IMR-90 (cell line): ENCODE data around the gene FNDC3A.

Experiments
- BHLHE40 ChIP-seq: fragments of 150-350 bp; IDR thresholded peaks from 2 replicates; pipeline ENCODE4 v1.6.1; 2016; ENCODE audit warnings: mild to moderate bottlenecking, low read depth, low read length
- CEBPB ChIP-seq: IDR thresholded peaks from 2 replicates; pipeline ENCODE4 v1.6.1; 2012; ENCODE audit warnings: low read depth, low read length, improper control_type of control experiment
- FOS ChIP-seq: fragments of 150-350 bp; IDR thresholded peaks from 2 replicates; pipeline ENCODE4 v1.6.1; 2016; ENCODE audit warnings: low read depth, low read length
- MAFK ChIP-seq: IDR thresholded peaks from 2 replicates; pipeline ENCODE4 v1.6.1; 2012; ENCODE audit warnings: low read depth, low read length, improper control_type of control experiment
- MXI1 ChIP-seq: IDR thresholded peaks from 2 replicates; pipeline ENCODE4 v1.6.1; 2012; ENCODE audit warnings: low read depth, mild to moderate bottlenecking, low read length, moderate library complexity, borderline replicate concordance
- POLR2A ChIP-seq: IDR thresholded peaks from 2 replicates; pipeline ENCODE4 v1.6.1; 2012; ENCODE audit warnings: mild to moderate bottlenecking, low read depth, low read length
- RAD21 ChIP-seq: IDR thresholded peaks from 2 replicates; pipeline ENCODE4 v1.6.1; 2012; ENCODE audit warnings: low read length, improper control_type of control experiment
- RCOR1 ChIP-seq: IDR thresholded peaks from 2 replicates; pipeline ENCODE4 v1.6.1; 2012; ENCODE audit warnings: mild to moderate bottlenecking, low read length, improper control_type of control experiment; ENCODE audit not compliant: insufficient replicate concordance
- RFX5 ChIP-seq: IDR thresholded peaks from 2 replicates; pipeline ENCODE4 v1.8.0; 2012; ENCODE audit warnings: low read depth, mild to moderate bottlenecking, low read length, moderate library complexity
- SMC3 ChIP-seq: fragments of 150-350 bp; IDR thresholded peaks from 2 replicates; pipeline ENCODE4 v1.6.1; 2016; ENCODE audit warnings: low read depth, mild to moderate bottlenecking, antibody characterized with exemption, low read length, moderate library complexity
- TF ChIP-seq, protein P1 (sequence below): conservative IDR thresholded peaks from 2 replicates; pipeline ENCODE4 v1.5.1; 2012; ENCODE audit warnings: mild to moderate bottlenecking, low read depth, low read length, improper control_type of control experiment
- TF ChIP-seq, protein P2 (sequence below): fragments of 150-350 bp; IDR thresholded peaks from 2 replicates; pipeline ENCODE4 v1.6.1; 2017; ENCODE audit warnings: mild to moderate bottlenecking, antibody characterized with exemption, low read length, low read depth

DNA sequence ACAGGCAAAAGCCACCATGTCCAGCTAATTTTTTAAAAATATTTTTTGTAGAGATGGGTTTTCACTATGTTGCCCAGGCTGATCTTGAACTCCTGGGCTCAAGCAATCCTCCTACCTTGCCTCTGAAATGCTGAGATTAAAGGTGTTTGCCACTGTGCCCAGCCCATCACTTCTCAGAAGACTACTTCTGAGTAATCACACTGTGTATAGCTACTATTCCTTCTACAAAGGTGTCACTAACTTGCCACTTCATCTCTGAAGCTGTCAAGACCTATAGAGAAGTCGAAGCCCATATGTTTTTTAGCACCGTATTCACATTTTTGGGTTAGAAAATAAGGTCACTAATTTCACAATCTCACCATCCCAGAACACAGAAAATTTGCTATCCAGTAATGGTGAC, 36.0 kb upstream of the FNDC3A start:
- TF ChIP-seq CEBPB (no peak), POLR2A (no peak), BHLHE40 (no peak), MAFK (no peak), SMC3 (no peak), RAD21 (no peak), FOS (no peak), MXI1 (no peak), RCOR1 (no peak), RFX5 (no peak)
- TF ChIP-seq, protein P1, sequence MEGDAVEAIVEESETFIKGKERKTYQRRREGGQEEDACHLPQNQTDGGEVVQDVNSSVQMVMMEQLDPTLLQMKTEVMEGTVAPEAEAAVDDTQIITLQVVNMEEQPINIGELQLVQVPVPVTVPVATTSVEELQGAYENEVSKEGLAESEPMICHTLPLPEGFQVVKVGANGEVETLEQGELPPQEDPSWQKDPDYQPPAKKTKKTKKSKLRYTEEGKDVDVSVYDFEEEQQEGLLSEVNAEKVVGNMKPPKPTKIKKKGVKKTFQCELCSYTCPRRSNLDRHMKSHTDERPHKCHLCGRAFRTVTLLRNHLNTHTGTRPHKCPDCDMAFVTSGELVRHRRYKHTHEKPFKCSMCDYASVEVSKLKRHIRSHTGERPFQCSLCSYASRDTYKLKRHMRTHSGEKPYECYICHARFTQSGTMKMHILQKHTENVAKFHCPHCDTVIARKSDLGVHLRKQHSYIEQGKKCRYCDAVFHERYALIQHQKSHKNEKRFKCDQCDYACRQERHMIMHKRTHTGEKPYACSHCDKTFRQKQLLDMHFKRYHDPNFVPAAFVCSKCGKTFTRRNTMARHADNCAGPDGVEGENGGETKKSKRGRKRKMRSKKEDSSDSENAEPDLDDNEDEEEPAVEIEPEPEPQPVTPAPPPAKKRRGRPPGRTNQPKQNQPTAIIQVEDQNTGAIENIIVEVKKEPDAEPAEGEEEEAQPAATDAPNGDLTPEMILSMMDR: no peak
- TF ChIP-seq, protein P2, sequence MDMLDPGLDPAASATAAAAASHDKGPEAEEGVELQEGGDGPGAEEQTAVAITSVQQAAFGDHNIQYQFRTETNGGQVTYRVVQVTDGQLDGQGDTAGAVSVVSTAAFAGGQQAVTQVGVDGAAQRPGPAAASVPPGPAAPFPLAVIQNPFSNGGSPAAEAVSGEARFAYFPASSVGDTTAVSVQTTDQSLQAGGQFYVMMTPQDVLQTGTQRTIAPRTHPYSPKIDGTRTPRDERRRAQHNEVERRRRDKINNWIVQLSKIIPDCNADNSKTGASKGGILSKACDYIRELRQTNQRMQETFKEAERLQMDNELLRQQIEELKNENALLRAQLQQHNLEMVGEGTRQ: no peak
